ENCODE results near the gene PWWP2B.

PWWP2B gene

GRCh38 chr10:132449811-132450181 lies 52.8 kb downstream of the PWWP2B start:
- DNase-seq: no peak

- DNase-seq: no peak
Measured at GRCh38 chr10:132450466-132450824, 53.4 kb downstream of the PWWP2B start.

- DNase-seq: no peak
Measured at GRCh38 chr10:132450825-132451505, 54.0 kb downstream of the PWWP2B start.

- no peak for DNase-seq
Measured at GRCh38 chr10:132451506-132452215, 54.7 kb downstream of the PWWP2B start.

GRCh38 chr10:132452216-132452650 lies 55.2 kb downstream of the PWWP2B start:
- DNase-seq: peak; percentile 24

GRCh38 chr10:132452651-132453469 lies 55.9 kb downstream of the PWWP2B start:
- peak; percentile 89 for DNase-seq

- no peak for DNase-seq
Measured at GRCh38 chr10:132453470-132453861, 56.5 kb downstream of the PWWP2B start.

- no peak for DNase-seq
Measured at GRCh38 chr10:132454296-132455198, 57.5 kb downstream of the PWWP2B start.

- no peak for DNase-seq
Measured at GRCh38 chr10:132455441-132455971, 58.5 kb downstream of the PWWP2B start.

- no peak for DNase-seq
Measured at GRCh38 chr10:132455986-132456847, 59.2 kb downstream of the PWWP2B start.

- no peak for DNase-seq
Measured at GRCh38 chr10:132456881-132457280, 59.9 kb downstream of the PWWP2B start.

GRCh38 chr10:132457328-132458070 lies 60.5 kb downstream of the PWWP2B start:
- no peak for DNase-seq

GRCh38 chr10:132458071-132458585 lies 61.1 kb downstream of the PWWP2B start:
- no peak for DNase-seq

GRCh38 chr10:132458586-132459300 lies 61.7 kb downstream of the PWWP2B start:
- peak; percentile 58 for DNase-seq

GRCh38 chr10:132459301-132460003 lies 62.5 kb downstream of the PWWP2B start:
- no peak for DNase-seq

GRCh38 chr10:132460071-132460470 lies 63.1 kb downstream of the PWWP2B start:
- no peak for DNase-seq

- DNase-seq: no peak
Measured at GRCh38 chr10:132460691-132461090, 63.7 kb downstream of the PWWP2B start.

GRCh38 chr10:132461103-132461682 lies 64.2 kb downstream of the PWWP2B start:
- DNase-seq: no peak
